Common myeloid progenitor, CD34-positive (primary cell): ENCODE data around the gene NT5E.

ENCODE experiments used
- CTCF ChIA-PET: fragments of 350-600 bp; sonication (Branson Sonifier 250); formaldehyde crosslinking; loops from one replicate; lab custom pipeline; 2021; ENCODE audit warnings: antibody characterized with exemption; lab: Charles Lee
- POLR2A ChIA-PET: fragments of 350-600 bp; sonication (Branson Sonifier 250); formaldehyde crosslinking; loops from one replicate; lab custom pipeline; 2021; ENCODE audit warnings: antibody characterized with exemption; lab: Charles Lee
- DNase-seq, 3 donors: peaks; one replicate each; pipeline versions ENCODE4 v3.0.0 to v3.0.0-alpha.2; 2013
- H3K27ac ChIP-seq, 2 experiments: 1 replicate in 1 of 2; 2 replicates in 1 of 2; pipeline ENCODE4 v1.7.0; 2013; ENCODE audit warnings: inconsistent platforms in 2 of 2, low read length in 2 of 2, mild to moderate bottlenecking in 2 of 2, low read depth in 1 of 2, moderate library complexity in 1 of 2; ENCODE audit not compliant: severe bottlenecking in 2 of 2, insufficient read depth in 1 of 2, poor library complexity in 1 of 2
- H3K27me3 ChIP-seq, 5 experiments: replicated peaks in 2 of 5; 1 replicate in 3 of 5; 2 replicates in 2 of 5; pipeline versions ENCODE4 v1.6.1 to v1.7.0; 2013; ENCODE audit warnings: low read length in 4 of 5, mild to moderate bottlenecking in 2 of 5, moderate library complexity in 2 of 5, inconsistent platforms in 1 of 5; ENCODE audit not compliant: insufficient read depth in 5 of 5, control insufficient read depth in 4 of 5
- H3K36me3 ChIP-seq, 4 experiments: 1 replicate in 2 of 4; 2 replicates in 2 of 4; pipeline versions ENCODE4 v1.6.1 to v1.7.0; 2013; ENCODE audit warnings: low read length in 3 of 4, control low read depth in 1 of 4, mild to moderate bottlenecking in 1 of 4; ENCODE audit not compliant: control insufficient read depth in 4 of 4, insufficient read depth in 4 of 4
- H3K4me1 ChIP-seq, 4 experiments: 1 replicate in 3 of 4; 2 replicates in 1 of 4; pipeline versions ENCODE4 v1.6.1 to v1.7.1; 2013; ENCODE audit warnings: low read length in 3 of 4, mild to moderate bottlenecking in 3 of 4, control low read depth in 1 of 4, inconsistent platforms in 1 of 4, moderate library complexity in 1 of 4; ENCODE audit not compliant: control insufficient read depth in 4 of 4, insufficient read depth in 4 of 4; ENCODE audit errors: control extremely low read depth in 1 of 4
- H3K4me3 ChIP-seq, 7 experiments: 1 replicate in 4 of 7; 2 replicates in 3 of 7; pipeline versions ENCODE4 v1.5.1 to v1.7.0; 2013; ENCODE audit warnings: mild to moderate bottlenecking in 7 of 7, low read length in 6 of 7, moderate library complexity in 6 of 7, inconsistent platforms in 2 of 7, low read depth in 2 of 7, control low read depth in 1 of 7; ENCODE audit not compliant: insufficient read depth in 4 of 7, control insufficient read depth in 1 of 7; ENCODE audit errors: extremely low read depth in 1 of 7
- H3K9me3 ChIP-seq, 5 experiments: 1 replicate in 4 of 5; 2 replicates in 1 of 5; pipeline versions ENCODE4 v1.6.1 to v1.7.1; 2013; ENCODE audit warnings: low read length in 4 of 5, mild to moderate bottlenecking in 2 of 5, inconsistent platforms in 1 of 5, low read depth in 1 of 5, moderate library complexity in 1 of 5; ENCODE audit not compliant: control insufficient read depth in 4 of 5, insufficient read depth in 2 of 5; ENCODE audit errors: control extremely low read depth in 1 of 5
- WGBS: methylation state at CpG from one replicate; pipeline ENCODE4 v1.1.5; 2013; ENCODE audit not compliant: insufficient coverage; 5-methylcytosine and 5-hydroxymethylcytosine counted together

NT5E gene

DNA sequence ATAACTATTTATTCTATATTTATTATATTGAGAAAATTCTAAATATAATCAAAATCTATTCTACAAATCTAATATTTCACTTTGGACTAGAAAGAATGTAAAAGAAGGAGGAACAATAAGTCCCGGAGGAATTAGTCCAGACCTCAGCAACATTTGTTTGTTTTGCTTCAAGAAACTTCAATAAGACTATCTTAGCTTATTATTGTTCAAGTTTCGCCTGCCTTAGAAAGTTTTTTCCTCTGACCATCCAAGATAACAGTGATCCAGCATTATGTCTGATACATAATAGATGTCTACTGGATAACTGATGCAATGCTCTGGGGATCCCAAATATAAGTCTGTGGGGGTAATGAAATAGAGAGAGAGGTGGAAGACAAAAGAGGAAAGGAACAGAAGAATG is 28.7 kb upstream of the NT5E start:
- Histone ChIP-seq H3K27me3 (no peaks in the 10 kb centered on the region), H3K4me1 (peaks cover 0 to 7% (median 6%) of the 10 kb centered on the region in 4 experiments), H3K4me3 (no peak overlapping the region), H3K9me3 (peaks cover 0 to 8% (median 0%) of the 10 kb centered on the region in 5 experiments), H3K36me3 (no peaks in the 10 kb centered on the region), H3K27ac (no peak overlapping the region)
- WGBS, result no CpG with 5 or more reads among the region's 2 CpGs
- no peak for DNase-seq
- CTCF ChIA-PET, result interaction anchor here (0.8 kb wide), 1 partner anchor 63 kb away, joined by 3 read pairs; no protein-coding TSS in a partner anchor
- POLR2A ChIA-PET, result no interaction called here

- no peak overlapping the region for H3K4me3 ChIP-seq
- WGBS, result 100% methylated on average over 1 of the region's 2 CpGs
- H3K27me3 ChIP-seq, result no peaks in the 10 kb centered on the region
- ChIA-PET CTCF (interaction anchor here (0.8 to 1.7 kb wide), 2 partner anchors 60 to 62 kb away, joined by 3 read pairs; no protein-coding TSS in a partner anchor), POLR2A (no interaction called here)
- H3K9me3 ChIP-seq, result peaks cover 0 to 13% (median 6%) of the 10 kb centered on the region in 5 experiments
- DNase-seq, result no peak
- peaks cover 0 to 7% (median 6%) of the 10 kb centered on the region in 4 experiments for H3K4me1 ChIP-seq
- no peaks in the 10 kb centered on the region for H3K36me3 ChIP-seq
- H3K27ac ChIP-seq, result no peak overlapping the region
These were observed 27.9 kb upstream of the NT5E start for GRCh38 chr6:85421972-85422371.

GRCh38 chr6:85422996-85423395 is 26.9 kb upstream of the NT5E start:
- peaks cover 0 to 13% (median 7%) of the 10 kb centered on the region in 5 experiments for H3K9me3 ChIP-seq
- ChIA-PET CTCF (interaction anchor here (0.9 to 1.7 kb wide), 3 partner anchors 9 to 59 kb away, joined by 3 to 4 read pairs (median 3); no protein-coding TSS in a partner anchor), POLR2A (interaction anchor here (0.6 kb wide), 1 partner anchor 8 kb away, joined by 5 read pairs; no protein-coding TSS in a partner anchor)
- H3K4me3 ChIP-seq, result no peak overlapping the region
- H3K27ac ChIP-seq, result no peak overlapping the region
- peaks cover 0 to 7% (median 6%) of the 10 kb centered on the region in 4 experiments for H3K4me1 ChIP-seq
- H3K36me3 ChIP-seq, result no peaks in the 10 kb centered on the region
- H3K27me3 ChIP-seq, result no peaks in the 10 kb centered on the region
- 96% methylated on average over 3 of the region's 5 CpGs for WGBS
- DNase-seq, result no peak

DNA sequence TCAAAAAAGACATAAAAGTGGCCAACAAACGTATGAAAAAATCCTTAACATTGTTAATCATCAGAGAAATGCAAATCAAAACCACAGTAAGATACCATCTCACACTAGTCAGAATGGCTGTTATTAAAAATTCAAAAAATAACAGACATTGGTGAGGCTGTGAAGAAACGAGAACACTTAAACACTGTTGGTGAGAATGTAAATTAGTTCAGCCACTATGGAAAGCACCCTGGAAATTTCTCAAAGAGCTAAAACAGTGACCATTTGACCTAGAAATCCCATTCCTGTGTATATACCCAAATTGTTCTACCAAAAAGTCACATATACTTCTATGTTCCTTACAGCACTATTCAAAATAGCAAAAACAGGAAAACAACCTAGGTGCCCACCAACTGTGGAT is 24.9 kb upstream of the NT5E start:
- H3K27ac ChIP-seq, result no peak overlapping the region
- CTCF ChIA-PET, result no interaction called here
- no peaks in the 10 kb centered on the region for H3K4me1 ChIP-seq
- DNase-seq, result no peak
- WGBS, result 100% methylated on average over 1 of the region's 2 CpGs
- H3K27me3 ChIP-seq, result no peaks in the 10 kb centered on the region
- POLR2A ChIA-PET, result no interaction called here
- H3K36me3 ChIP-seq, result no peaks in the 10 kb centered on the region
- peaks cover 0 to 13% (median 7%) of the 10 kb centered on the region in 5 experiments for H3K9me3 ChIP-seq
- H3K4me3 ChIP-seq, result no peak overlapping the region

- no CpG with 5 or more reads among the region's 4 CpGs for WGBS
- Histone ChIP-seq H3K4me1 (no peaks in the 10 kb centered on the region), H3K9me3 (peaks cover 0 to 13% (median 7%) of the 10 kb centered on the region in 5 experiments), H3K27me3 (no peaks in the 10 kb centered on the region), H3K36me3 (no peaks in the 10 kb centered on the region), H3K4me3 (no peak overlapping the region), H3K27ac (no peak overlapping the region)
- CTCF ChIA-PET, result interaction anchor here (1.4 kb wide), 1 partner anchor 12 kb away, joined by 4 read pairs; no protein-coding TSS in a partner anchor
- DNase-seq, result no peak
- POLR2A ChIA-PET, result no interaction called here
These were observed 23.9 kb upstream of the NT5E start for GRCh38 chr6:85425997-85426396.

GRCh38 chr6:85428486-85428885 is 21.4 kb upstream of the NT5E start:
- ChIA-PET POLR2A (no interaction called here), CTCF (no interaction called here)
- DNase-seq, result no peak
- no peak overlapping the region for H3K27ac ChIP-seq
- H3K36me3 ChIP-seq, result no peaks in the 10 kb centered on the region
- H3K4me1 ChIP-seq, result no peaks in the 10 kb centered on the region
- no peak overlapping the region for H3K4me3 ChIP-seq
- no CpG with 5 or more reads among the region's 1 CpG for whole genome bisulfite sequencing
- no peaks in the 10 kb centered on the region for H3K27me3 ChIP-seq
- peaks cover 0 to 15% (median 7%) of the 10 kb centered on the region in 5 experiments for H3K9me3 ChIP-seq

DNA sequence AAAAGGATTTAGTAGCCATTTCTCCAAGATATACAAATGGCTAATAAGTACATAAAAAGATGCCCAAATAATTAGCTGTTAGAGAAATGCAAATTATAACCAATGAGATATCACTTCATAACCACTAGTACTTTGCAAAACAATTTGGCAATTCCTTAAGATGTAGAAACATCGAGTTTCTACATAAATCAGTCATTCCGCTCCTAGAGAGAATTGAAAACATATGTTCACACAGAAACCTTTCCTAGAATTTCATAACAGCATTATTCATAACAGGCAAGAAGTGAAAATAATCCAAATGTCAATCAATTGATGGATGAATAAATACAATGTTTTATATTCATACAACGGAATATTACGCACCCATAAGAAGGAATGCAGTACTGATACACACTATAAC is 20.5 kb upstream of the NT5E start:
- Histone ChIP-seq H3K4me3 (no peak overlapping the region), H3K4me1 (no peaks in the 10 kb centered on the region), H3K27me3 (no peaks in the 10 kb centered on the region), H3K27ac (no peak overlapping the region), H3K36me3 (no peaks in the 10 kb centered on the region), H3K9me3 (peaks cover 0 to 15% (median 7%) of the 10 kb centered on the region in 5 experiments)
- DNase-seq, result no peak
- ChIA-PET POLR2A (no interaction called here), CTCF (no interaction called here)
- 100% methylated on average over 2 of the region's 4 CpGs for WGBS
